NT2/D1 (cell line): ENCODE results near the gene CSNK2A3.

Source experiments
- YY1 ChIP-seq: IDR thresholded peaks from 2 replicates; pipeline ENCODE4 v1.6.1; 2011; ENCODE audit not compliant: insufficient read length, insufficient read depth
- ZNF274 ChIP-seq: IDR thresholded peaks from 2 replicates; pipeline ENCODE4 v1.6.1; 2011; ENCODE audit warnings: mild to moderate bottlenecking, low read depth, low read length

DNA sequence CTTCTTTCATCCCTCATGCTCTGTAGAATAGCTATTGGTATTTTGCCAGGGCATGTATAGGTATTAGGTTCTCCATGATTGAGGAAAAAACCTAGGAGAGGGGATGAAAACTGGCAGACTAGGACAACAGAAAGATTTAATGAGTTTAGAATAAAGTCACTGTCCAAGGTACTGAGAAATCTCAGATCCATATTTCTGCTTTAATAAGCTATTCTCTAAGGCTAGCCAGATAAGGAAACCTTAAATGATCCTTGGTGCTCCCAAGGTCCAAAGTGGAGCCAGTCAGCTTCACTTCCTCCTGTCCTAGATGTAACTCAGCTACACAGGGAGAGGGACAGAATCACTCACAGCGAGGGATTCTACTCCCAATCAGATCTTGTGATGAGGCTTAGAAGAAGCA lies 13.7 kb upstream of the CSNK2A3 start:
- TF ChIP-seq ZNF274 (no peak), YY1 (no peak)
